GM12891 (cell line): ENCODE measurements around the gene ITFG1.

ENCODE experiments used
- PAX5 ChIP-seq: IDR thresholded peaks from 2 replicates; pipeline ENCODE4 v1.6.1; 2011; ENCODE audit warnings: low read length, moderate library complexity, mild to moderate bottlenecking; ENCODE audit not compliant: insufficient read depth, severe bottlenecking
- POLR2A ChIP-seq: IDR thresholded peaks from 2 replicates; pipeline ENCODE4 v1.6.1; 2011; ENCODE audit warnings: low read depth, low read length, control low read depth
- POLR2AphosphoS5 ChIP-seq: IDR thresholded peaks from 2 replicates; pipeline ENCODE4 v1.6.1; 2011; ENCODE audit warnings: low read depth, low read length, control low read depth
- POU2F2 ChIP-seq: IDR thresholded peaks from 2 replicates; pipeline ENCODE4 v1.6.1; 2011; ENCODE audit warnings: low read depth, mild to moderate bottlenecking, control low read depth, low read length, moderate library complexity
- SPI1 ChIP-seq: IDR thresholded peaks from 2 replicates; pipeline ENCODE4 v1.6.1; 2011; ENCODE audit warnings: low read depth, low read length, control low read depth
- TAF1 ChIP-seq: IDR thresholded peaks from 2 replicates; pipeline ENCODE4 v1.6.1; 2011; ENCODE audit warnings: low read depth, low read length, control low read depth

- no peak for TF ChIP-seq POLR2A
- TF ChIP-seq TAF1: no peak
- TF ChIP-seq PAX5: no peak
- TF ChIP-seq SPI1: no peak
- no peak for TF ChIP-seq POLR2AphosphoS5
- TF ChIP-seq POU2F2: no peak
Observed at GRCh38 chr16:47156680-47157215, 304.1 kb downstream of the ITFG1 start.
